Activated naive CD4-positive, alpha-beta T cell treated with anti-CD3 and anti-CD28 coated beads, Interleukin-2, amount 50 U/mL, for 24 hours (primary cell): ENCODE data around the gene TUG1.

Source experiments
- H3K27ac Mint-ChIP-seq: one replicate; pipeline ENCODE4 v1.8.0; 2021; ENCODE audit warnings: mild to moderate bottlenecking, mixed read lengths
- H3K27me3 Mint-ChIP-seq: one replicate; pipeline ENCODE4 v1.8.0; 2021; ENCODE audit warnings: mixed read lengths
- H3K36me3 Mint-ChIP-seq: one replicate; pipeline ENCODE4 v1.8.0; 2021; ENCODE audit warnings: mixed read lengths
- H3K4me1 Mint-ChIP-seq: one replicate; pipeline ENCODE4 v1.8.0; 2021; ENCODE audit warnings: mixed read lengths
- H3K4me3 Mint-ChIP-seq: one replicate; pipeline ENCODE4 v1.8.0; 2021; ENCODE audit warnings: mild to moderate bottlenecking, mixed read lengths
- H3K9me3 Mint-ChIP-seq: one replicate; pipeline ENCODE4 v1.8.0; 2021; ENCODE audit warnings: mixed read lengths

The TUG1 gene

DNA sequence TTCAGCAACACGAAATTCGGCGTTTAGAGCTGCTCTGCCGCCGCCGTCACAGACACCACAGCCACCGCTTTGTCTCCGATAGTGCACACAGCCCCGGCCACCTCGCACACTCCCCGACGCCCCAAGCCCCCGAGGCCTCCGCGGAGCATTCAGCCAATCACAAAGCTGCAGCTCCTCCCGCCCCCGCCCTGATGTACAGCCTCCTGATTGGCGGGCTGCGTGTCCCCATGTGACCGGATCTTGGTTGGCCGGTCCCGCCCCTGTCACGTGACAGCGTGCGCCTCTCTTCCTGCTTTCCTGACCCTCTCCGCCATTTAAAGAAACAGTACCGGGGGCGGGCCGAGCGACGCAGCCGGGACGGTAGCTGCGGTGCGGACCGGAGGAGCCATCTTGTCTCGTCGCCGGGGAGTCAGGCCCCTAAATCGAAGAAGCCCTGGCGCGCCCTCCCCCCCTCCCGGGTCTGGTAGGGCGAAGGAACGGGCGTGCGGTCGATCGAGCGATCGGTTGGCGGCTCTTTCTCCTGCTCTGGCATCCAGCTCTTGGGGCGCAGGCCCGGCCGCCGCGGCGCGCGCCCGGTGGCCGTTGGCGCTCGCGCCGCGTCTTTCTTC lies at the start of gene TUG1:
Gene TUG1, plus strand, starts transcription at position 342 of the 608 bp plus-strand sequence.
- peaks cover 25% of the 10 kb centered on the region for H3K9me3 Mint-ChIP-seq
- peaks cover 62% of the 10 kb centered on the region for H3K4me1 Mint-ChIP-seq
- H3K36me3 Mint-ChIP-seq, result peaks cover 54% of the 10 kb centered on the region
- H3K27me3 Mint-ChIP-seq, result no peaks in the 10 kb centered on the region
- H3K27ac Mint-ChIP-seq, result peak within 1 kb of the TSS; percentile 98
- peak within 1 kb of the TSS; percentile 96 for H3K4me3 Mint-ChIP-seq

DNA sequence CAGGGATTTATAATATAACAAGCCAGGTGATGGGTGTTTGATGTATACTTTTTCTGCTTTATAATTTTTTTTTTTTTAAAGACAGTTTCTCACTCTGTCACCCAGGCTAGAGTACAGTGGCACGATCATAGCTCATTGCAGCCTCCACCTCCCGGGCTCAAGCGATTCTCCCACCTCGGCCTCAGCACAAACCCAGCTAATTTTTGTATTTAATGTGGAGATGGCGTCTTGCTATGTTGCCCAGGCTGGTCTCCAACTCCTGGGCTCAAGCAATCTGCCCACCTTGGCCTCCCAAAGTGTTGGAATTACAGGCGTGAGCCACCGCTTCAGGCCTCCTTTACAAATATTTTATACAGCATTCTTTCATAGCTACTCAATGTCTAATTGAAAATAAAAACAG lies 49.1 kb upstream of the TUG1 start:
- Mint-ChIP-seq H3K4me3 (peak overlapping the region; percentile 76), H3K36me3 (peaks cover 2% of the 10 kb centered on the region), H3K9me3 (no peaks in the 10 kb centered on the region), H3K27ac (no peak overlapping the region), H3K4me1 (peaks cover 24% of the 10 kb centered on the region), H3K27me3 (no peaks in the 10 kb centered on the region)

DNA sequence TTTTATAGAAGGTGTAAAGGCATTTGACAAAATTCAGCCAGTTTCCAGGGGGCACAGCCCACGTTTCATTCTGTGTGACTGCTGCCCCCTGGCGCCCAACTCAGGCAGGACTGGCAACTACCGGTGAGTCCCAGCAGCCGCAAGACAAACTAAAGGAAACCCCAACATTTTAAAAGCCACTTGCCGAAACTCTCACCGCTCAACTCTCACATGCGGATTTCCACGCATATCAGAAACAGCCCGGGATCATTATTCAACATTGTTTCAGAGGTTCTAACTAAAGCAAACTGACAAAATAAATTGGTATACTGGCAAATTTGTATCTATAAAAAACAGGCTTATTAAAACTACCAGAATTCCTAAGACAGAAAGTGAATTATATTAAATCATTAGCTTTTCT lies 48.7 kb upstream of the TUG1 start:
- Mint-ChIP-seq H3K4me1 (peaks cover 24% of the 10 kb centered on the region), H3K27me3 (no peaks in the 10 kb centered on the region), H3K27ac (no peak overlapping the region), H3K9me3 (no peaks in the 10 kb centered on the region), H3K36me3 (peaks cover 2% of the 10 kb centered on the region), H3K4me3 (peak overlapping the region; percentile 76)

DNA sequence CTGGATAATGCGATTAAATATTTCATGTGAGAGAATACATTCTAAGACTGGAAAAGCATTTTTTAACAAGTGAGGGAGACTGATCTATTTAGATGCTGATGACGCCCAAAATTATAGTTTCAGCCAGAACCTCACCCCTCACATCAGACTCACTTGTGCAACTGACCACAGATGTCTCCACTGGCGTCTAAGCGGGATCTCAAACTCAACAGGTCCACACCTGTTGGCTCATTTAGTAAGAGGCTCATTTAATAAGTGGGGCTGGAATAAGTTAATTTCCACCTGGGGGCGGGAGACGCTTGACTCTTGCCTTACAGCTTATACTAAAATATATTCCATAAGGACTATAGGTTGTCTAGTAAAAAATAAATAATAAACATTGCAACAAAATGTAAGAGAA lies 48.0 kb upstream of the TUG1 start:
- H3K27ac Mint-ChIP-seq, result peak overlapping the region; percentile 83
- peaks cover 24% of the 10 kb centered on the region for H3K4me1 Mint-ChIP-seq
- H3K36me3 Mint-ChIP-seq, result peaks cover 2% of the 10 kb centered on the region
- H3K27me3 Mint-ChIP-seq, result no peaks in the 10 kb centered on the region
- H3K9me3 Mint-ChIP-seq, result no peaks in the 10 kb centered on the region
- peak overlapping the region; percentile 76 for H3K4me3 Mint-ChIP-seq

DNA sequence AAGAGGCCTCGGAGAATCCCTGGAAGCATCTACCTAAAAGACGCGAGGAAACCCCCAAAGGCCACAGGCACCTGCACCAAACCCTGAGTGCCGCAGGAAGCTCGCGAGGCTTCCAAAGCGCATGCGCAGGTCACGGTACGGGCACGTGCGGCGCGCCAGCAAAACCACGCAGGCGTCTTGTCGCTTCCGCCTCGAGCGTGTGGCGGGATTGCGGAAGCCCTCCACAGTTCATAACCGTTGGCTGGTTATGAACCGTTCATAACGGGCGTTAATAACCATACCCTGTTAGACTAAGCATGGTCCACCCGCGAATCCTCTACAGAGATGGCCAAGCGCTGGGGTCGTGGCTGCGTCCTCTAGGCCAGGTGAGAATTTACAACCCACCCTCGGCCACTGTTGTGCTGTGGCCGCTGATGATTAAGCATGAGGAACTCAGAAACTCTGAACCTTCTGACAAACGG lies 46.9 kb upstream of the TUG1 start:
- H3K4me3 Mint-ChIP-seq, result peak overlapping the region; percentile 76
- no peaks in the 10 kb centered on the region for H3K9me3 Mint-ChIP-seq
- peaks cover 6% of the 10 kb centered on the region for H3K36me3 Mint-ChIP-seq
- H3K27ac Mint-ChIP-seq, result peak overlapping the region; percentile 83
- H3K4me1 Mint-ChIP-seq, result peaks cover 24% of the 10 kb centered on the region
- H3K27me3 Mint-ChIP-seq, result no peaks in the 10 kb centered on the region

DNA sequence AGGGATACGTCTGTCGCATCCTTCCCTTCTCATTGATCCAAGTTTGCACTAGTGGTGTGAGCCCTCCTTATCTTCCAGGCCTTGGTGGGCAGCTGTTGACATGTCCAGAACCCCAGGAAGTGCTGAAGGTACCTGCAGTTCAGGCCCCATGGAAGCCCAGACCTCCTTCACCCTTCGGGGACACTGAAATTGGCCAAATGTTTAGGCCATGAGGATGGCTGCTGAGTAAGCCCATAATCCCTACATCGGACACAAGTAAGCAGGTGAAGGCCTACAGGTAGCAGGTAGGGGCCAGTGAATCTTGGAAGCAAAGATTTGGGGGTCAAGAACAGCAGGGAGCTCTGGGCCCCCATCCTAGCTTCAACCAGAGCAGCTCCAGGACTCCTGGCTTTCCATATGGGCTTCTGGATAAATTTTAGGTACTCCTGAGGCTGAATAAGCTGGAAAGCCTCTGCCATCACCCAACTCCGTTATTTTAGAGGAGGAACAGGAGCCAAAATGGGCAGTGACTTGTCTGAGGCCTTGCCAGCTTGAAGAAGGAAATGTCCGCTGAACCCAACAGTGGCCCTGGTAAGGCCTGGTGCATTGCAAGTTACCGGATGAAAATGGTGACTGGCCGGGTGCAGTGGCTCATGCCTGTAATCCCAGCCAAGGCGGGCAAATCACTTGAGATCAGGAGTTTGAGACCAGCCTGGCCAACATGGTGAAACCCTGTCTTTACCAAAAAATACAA lies 45.7 kb upstream of the TUG1 start:
- H3K4me3 Mint-ChIP-seq, result no peak overlapping the region
- peaks cover 10% of the 10 kb centered on the region for H3K36me3 Mint-ChIP-seq
- no peaks in the 10 kb centered on the region for H3K9me3 Mint-ChIP-seq
- H3K27me3 Mint-ChIP-seq, result no peaks in the 10 kb centered on the region
- peak overlapping the region; percentile 17 for H3K27ac Mint-ChIP-seq
- peaks cover 24% of the 10 kb centered on the region for H3K4me1 Mint-ChIP-seq

DNA sequence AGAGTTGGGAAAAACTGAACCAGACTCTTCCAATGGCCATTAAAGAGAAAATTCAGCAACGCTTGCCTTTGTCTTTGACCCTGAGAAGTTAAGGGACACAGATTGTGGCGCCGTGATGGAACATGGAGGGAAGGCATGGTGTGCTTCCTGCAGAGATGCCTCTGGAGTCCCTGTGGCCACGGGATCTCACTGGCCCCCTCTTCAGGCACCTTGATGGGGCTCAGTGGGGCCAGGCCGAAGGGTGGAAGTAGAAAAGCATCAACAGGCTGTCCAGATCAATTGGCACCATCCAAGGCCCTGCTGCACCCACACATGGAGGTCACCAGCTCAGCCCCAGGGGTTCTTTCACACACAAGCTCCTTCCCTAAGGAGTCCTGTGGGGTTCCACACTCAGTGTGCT lies 43.4 kb upstream of the TUG1 start:
- Mint-ChIP-seq H3K27me3 (no peaks in the 10 kb centered on the region), H3K36me3 (peaks cover 11% of the 10 kb centered on the region), H3K9me3 (no peaks in the 10 kb centered on the region), H3K4me3 (no peak overlapping the region), H3K27ac (peak overlapping the region; percentile 35), H3K4me1 (peaks cover 20% of the 10 kb centered on the region)

DNA sequence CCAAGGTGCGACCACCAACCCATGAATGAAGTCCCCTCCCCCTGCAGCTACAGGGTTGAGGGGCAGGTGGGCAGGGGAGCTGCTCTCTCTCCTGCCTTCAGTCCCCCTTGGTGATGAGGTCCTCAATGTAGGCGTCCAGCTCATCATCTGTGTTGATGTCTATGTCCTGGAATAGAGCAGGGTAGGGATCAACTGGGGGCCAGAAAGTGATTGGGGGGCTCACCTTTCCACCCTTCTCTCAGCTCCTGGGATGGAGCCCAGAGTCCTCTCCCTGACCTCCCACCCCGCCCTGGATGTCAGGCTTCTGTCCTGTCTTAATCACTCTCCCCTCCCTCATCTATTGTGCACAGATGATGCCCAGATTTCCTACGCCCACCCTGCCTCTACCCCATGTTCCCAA lies 42.4 kb upstream of the TUG1 start:
- no peaks in the 10 kb centered on the region for H3K9me3 Mint-ChIP-seq
- H3K27ac Mint-ChIP-seq, result peak overlapping the region; percentile 73
- H3K36me3 Mint-ChIP-seq, result peaks cover 18% of the 10 kb centered on the region
- peaks cover 19% of the 10 kb centered on the region for H3K4me1 Mint-ChIP-seq
- no peaks in the 10 kb centered on the region for H3K27me3 Mint-ChIP-seq
- no peak overlapping the region for H3K4me3 Mint-ChIP-seq

DNA sequence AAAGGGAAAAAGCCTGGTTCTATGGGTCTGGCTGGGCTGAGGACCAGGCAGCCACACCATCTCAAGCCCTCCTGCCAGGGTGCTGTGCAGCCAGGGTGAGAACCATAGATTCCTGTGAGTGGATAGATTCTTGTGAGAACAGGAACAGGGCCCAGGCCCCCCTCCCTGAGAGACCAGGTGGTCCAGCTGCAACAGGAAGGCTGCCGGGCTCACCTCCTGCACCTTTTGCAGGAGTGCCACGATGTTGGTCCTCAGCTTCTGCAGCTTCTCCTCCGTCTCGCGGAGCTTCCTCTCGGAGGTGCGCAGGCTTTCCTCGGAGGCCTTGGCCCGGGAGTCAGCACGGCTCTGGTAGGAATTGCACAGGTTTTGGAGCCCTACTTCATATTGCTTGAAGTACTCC lies 41.3 kb upstream of the TUG1 start:
- peaks cover 20% of the 10 kb centered on the region for H3K36me3 Mint-ChIP-seq
- no peak overlapping the region for H3K4me3 Mint-ChIP-seq
- no peak overlapping the region for H3K27ac Mint-ChIP-seq
- H3K27me3 Mint-ChIP-seq, result no peaks in the 10 kb centered on the region
- H3K4me1 Mint-ChIP-seq, result peaks cover 17% of the 10 kb centered on the region
- no peaks in the 10 kb centered on the region for H3K9me3 Mint-ChIP-seq

DNA sequence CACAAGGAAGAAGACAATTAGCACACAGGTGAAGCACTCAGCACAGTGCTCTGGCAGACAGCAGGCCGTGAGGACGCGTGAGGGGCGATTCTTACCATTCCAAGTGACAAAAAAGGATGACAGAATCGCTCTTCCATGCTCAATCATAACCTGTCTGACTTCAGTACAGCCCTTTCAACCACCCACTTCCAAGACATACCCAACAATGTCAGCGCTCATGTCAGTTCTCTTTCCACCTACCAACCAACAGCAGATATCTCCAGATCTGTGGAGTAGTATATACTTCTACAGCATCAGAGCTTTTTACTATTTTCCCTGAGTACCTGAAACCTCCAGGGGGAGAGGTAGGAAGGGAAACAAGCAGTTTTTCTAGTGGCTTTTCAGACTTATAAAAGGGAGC lies 40.7 kb upstream of the TUG1 start:
- peaks cover 19% of the 10 kb centered on the region for H3K4me1 Mint-ChIP-seq
- H3K27ac Mint-ChIP-seq, result no peak overlapping the region
- no peaks in the 10 kb centered on the region for H3K27me3 Mint-ChIP-seq
- peaks cover 20% of the 10 kb centered on the region for H3K36me3 Mint-ChIP-seq
- no peaks in the 10 kb centered on the region for H3K9me3 Mint-ChIP-seq
- no peak overlapping the region for H3K4me3 Mint-ChIP-seq

DNA sequence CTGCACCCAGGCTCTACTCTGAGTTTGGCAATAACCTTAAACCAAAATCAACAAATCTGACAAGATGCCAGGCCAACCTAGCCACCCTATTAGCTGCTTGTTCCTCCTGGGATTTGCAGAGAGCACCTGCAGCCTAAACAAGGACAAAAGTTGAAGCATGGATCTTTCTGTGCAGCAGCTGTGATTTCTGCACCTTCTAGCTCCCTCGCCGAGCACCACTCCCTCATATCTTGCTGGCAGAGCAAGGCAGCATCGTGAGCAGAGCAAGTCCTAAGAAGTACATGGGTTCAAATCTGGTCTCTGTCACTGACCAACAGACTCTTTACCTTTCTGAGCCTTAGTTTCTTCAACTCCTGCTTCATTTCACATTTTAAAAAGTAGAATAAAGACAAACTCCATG lies 38.8 kb upstream of the TUG1 start:
- Mint-ChIP-seq H3K27ac (no peak overlapping the region), H3K36me3 (peaks cover 23% of the 10 kb centered on the region), H3K27me3 (no peaks in the 10 kb centered on the region), H3K4me1 (peaks cover 31% of the 10 kb centered on the region), H3K4me3 (no peak overlapping the region), H3K9me3 (no peaks in the 10 kb centered on the region)

DNA sequence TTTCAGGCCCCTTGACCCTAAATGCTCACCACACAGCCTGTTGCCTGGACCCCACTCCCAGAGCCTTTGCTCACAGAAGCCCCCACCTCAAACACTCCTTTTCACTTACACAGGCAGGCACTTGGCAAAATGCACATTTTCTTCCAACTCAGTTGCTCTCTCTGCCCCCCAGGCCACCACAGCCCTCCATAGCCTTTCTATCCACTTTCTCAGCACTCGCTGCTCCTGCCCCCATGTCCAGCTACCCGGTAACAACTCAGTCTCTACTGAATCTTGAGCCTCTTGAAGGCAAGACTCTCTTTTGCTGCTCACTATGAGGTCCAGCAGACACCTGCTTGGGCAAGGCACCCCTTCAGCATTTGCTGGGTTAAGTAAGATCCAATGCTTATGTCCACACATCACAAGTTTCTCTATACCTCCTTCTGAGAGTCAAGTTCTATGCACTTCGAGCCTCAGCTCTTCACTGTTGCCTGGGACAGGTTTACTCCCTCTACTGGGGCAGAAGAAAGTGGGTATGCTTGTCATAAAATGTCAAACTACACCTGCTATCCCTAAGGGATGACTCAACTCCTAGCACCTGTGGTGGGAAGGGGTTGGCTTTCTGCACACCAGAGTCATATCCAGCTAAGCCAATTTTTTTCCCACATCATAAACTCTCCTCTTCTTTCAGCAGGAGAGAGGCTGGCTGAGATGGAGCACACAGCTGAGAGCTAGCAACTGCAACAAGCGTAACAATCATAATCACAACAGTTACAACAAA lies 37.3 kb upstream of the TUG1 start:
- no peak overlapping the region for H3K4me3 Mint-ChIP-seq
- H3K4me1 Mint-ChIP-seq, result peaks cover 46% of the 10 kb centered on the region
- peak overlapping the region; percentile 91 for H3K27ac Mint-ChIP-seq

DNA sequence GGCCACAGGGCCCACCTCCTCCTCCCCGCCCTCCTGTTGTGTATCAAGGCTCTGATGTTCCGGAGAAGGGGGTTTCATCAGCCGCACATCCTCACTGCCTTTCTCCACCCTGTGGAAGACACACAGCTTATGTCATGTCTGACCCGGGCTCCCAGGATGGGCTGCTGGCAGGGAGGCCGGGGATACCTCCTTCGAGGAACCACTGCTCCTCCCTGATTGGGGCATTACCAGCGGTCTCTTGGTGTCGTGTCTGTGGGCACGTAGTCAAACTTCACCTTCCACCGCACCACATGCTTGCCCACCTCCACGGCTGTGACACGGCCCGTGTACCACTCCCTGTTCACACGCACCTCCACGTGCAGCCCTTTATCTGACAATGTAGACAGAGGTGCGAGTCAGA lies 36.4 kb upstream of the TUG1 start:
- Mint-ChIP-seq H3K9me3 (no peaks in the 10 kb centered on the region), H3K36me3 (peaks cover 20% of the 10 kb centered on the region), H3K27me3 (no peaks in the 10 kb centered on the region), H3K27ac (no peak overlapping the region), H3K4me3 (no peak overlapping the region), H3K4me1 (peaks cover 53% of the 10 kb centered on the region)

More for the DNA sequence above, 37.3 kb upstream of the TUG1 start:
- Mint-ChIP-seq H3K27me3 (no peaks in the 10 kb centered on the region), H3K9me3 (no peaks in the 10 kb centered on the region), H3K36me3 (peaks cover 27% of the 10 kb centered on the region)

DNA sequence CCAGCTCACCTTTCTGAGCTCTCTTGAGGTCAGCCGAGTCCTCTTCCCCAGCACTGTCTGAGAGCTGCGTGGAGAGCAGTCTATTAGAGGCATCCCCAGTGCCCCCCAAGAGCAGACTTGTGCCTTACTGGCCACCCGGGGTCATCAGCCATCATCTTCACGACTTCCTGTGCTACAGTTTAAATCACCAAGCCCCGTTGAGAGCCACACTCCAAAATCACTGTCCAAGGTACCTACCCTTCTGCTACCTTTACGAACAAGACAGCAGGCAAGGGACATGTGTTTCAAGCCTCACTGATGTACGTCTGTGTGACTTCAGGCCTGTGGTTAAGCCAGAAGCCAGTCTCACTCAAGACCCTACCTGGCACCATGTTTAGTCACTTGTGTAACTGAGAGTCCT lies 35.6 kb upstream of the TUG1 start:
- Mint-ChIP-seq H3K36me3 (peaks cover 24% of the 10 kb centered on the region), H3K27ac (peak overlapping the region; percentile 68), H3K4me1 (peaks cover 61% of the 10 kb centered on the region), H3K9me3 (no peaks in the 10 kb centered on the region), H3K4me3 (no peak overlapping the region), H3K27me3 (no peaks in the 10 kb centered on the region)

DNA sequence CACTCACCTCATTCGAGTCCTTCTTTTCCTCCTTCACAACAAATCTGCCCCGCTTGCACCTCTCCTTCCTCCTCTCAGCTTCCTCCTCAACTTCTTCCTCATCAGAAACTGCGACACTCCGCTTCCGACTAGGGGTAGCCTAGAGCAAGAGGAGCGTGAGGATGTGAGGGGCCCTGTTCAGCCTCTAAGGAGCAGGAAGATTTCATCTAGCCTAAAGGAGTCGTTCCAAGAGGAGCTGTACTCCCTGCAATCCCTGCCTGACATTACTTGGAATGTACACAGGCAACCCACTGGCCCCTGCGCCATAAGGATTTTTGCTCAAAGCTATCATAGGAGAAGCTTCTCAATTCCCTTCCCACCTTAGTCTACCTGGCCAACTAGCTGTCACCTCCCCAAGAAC lies 35.0 kb upstream of the TUG1 start:
- H3K36me3 Mint-ChIP-seq, result peaks cover 27% of the 10 kb centered on the region
- peaks cover 67% of the 10 kb centered on the region for H3K4me1 Mint-ChIP-seq
- no peaks in the 10 kb centered on the region for H3K27me3 Mint-ChIP-seq
- H3K27ac Mint-ChIP-seq, result no peak overlapping the region
- no peak overlapping the region for H3K4me3 Mint-ChIP-seq
- H3K9me3 Mint-ChIP-seq, result no peaks in the 10 kb centered on the region
